Measurements from ENCODE around the gene OCA2.

Gene OCA2

GRCh38 chr15:28037969-28038590 is 61.0 kb downstream of the OCA2 start:
- DNase-seq: no peak
- no peak for TF ChIP-seq CTCF (IDR thresholded peaks at IDR 0.05; ENCODE audit: low read depth, low read length)

GRCh38 chr15:28033443-28033842 is 65.7 kb downstream of the OCA2 start:
- Histone ChIP-seq H3K27me3 (ENCODE audit: insufficient read depth, low read depth, severe bottlenecking) (no peaks in the 10 kb centered on the region), H3K27ac (no peak overlapping the region), H3K4me3 (ENCODE audit: low read depth, low read length) (no peak overlapping the region), H3K36me3 (no peaks in the 10 kb centered on the region), H3K9me3 (ENCODE audit: severe bottlenecking) (no peaks in the 10 kb centered on the region)
- no peak for DNase-seq
- no peak for TF ChIP-seq CTCF (IDR thresholded peaks at IDR 0.05; ENCODE audit: low read depth, low read length)

More at GRCh38 chr15:28037969-28038590, 61.0 kb downstream of the OCA2 start:
- H3K27me3 ChIP-seq (ENCODE audit: insufficient read depth, low read depth, severe bottlenecking): no peaks in the 10 kb centered on the region
- no peak overlapping the region for H3K27ac ChIP-seq
- H3K36me3 ChIP-seq: no peaks in the 10 kb centered on the region
- H3K9me3 ChIP-seq (ENCODE audit: severe bottlenecking): no peaks in the 10 kb centered on the region
- H3K4me3 ChIP-seq (ENCODE audit: low read depth, low read length): no peak overlapping the region

GRCh38 chr15:28030801-28031200 is 68.3 kb downstream of the OCA2 start:
- Histone ChIP-seq H3K36me3 (no peaks in the 10 kb centered on the region), H3K27me3 (ENCODE audit: insufficient read depth, low read depth, severe bottlenecking) (no peaks in the 10 kb centered on the region), H3K9me3 (ENCODE audit: severe bottlenecking) (no peaks in the 10 kb centered on the region), H3K4me3 (ENCODE audit: low read depth, low read length) (no peak overlapping the region), H3K27ac (no peak overlapping the region)
- no peak for TF ChIP-seq CTCF (IDR thresholded peaks at IDR 0.05; ENCODE audit: low read depth, low read length)
- DNase-seq: no peak

- H3K27me3 ChIP-seq (ENCODE audit: insufficient read depth, low read depth, severe bottlenecking): no peaks in the 10 kb centered on the region
- H3K36me3 ChIP-seq: no peaks in the 10 kb centered on the region
- H3K4me3 ChIP-seq (ENCODE audit: low read depth, low read length): no peak overlapping the region
- no peak overlapping the region for H3K27ac ChIP-seq
- DNase-seq: no peak
- no peak for TF ChIP-seq CTCF (IDR thresholded peaks at IDR 0.05; ENCODE audit: low read depth, low read length)
- H3K9me3 ChIP-seq (ENCODE audit: severe bottlenecking): no peaks in the 10 kb centered on the region
These were observed 71.4 kb downstream of the OCA2 start for GRCh38 chr15:28027714-28028076.

GRCh38 chr15:28026764-28027713 is 72.1 kb downstream of the OCA2 start:
- no peaks in the 10 kb centered on the region for H3K27me3 ChIP-seq (ENCODE audit: insufficient read depth, low read depth, severe bottlenecking)
- DNase-seq: no peak
- no peaks in the 10 kb centered on the region for H3K9me3 ChIP-seq (ENCODE audit: severe bottlenecking)
- H3K4me3 ChIP-seq (ENCODE audit: low read depth, low read length): no peak overlapping the region
- H3K27ac ChIP-seq: no peak overlapping the region
- H3K36me3 ChIP-seq: no peaks in the 10 kb centered on the region
- no peak for TF ChIP-seq CTCF (IDR thresholded peaks at IDR 0.05; ENCODE audit: low read depth, low read length)
